ENCODE measurements around the gene KLF18. TPM values are rescaled to one million over a fixed set of nuclear protein-coding genes. Genes with fewer than 3 reads are reported as not detected.
"Not testable (repeated sequence)": the region's sequence is repeated elsewhere in the genome, so short reads cannot be mapped to it uniquely, and the experiment has no call there.

KLF18 gene
- polyA plus RNA-seq, 4 donors: not detected

DNA sequence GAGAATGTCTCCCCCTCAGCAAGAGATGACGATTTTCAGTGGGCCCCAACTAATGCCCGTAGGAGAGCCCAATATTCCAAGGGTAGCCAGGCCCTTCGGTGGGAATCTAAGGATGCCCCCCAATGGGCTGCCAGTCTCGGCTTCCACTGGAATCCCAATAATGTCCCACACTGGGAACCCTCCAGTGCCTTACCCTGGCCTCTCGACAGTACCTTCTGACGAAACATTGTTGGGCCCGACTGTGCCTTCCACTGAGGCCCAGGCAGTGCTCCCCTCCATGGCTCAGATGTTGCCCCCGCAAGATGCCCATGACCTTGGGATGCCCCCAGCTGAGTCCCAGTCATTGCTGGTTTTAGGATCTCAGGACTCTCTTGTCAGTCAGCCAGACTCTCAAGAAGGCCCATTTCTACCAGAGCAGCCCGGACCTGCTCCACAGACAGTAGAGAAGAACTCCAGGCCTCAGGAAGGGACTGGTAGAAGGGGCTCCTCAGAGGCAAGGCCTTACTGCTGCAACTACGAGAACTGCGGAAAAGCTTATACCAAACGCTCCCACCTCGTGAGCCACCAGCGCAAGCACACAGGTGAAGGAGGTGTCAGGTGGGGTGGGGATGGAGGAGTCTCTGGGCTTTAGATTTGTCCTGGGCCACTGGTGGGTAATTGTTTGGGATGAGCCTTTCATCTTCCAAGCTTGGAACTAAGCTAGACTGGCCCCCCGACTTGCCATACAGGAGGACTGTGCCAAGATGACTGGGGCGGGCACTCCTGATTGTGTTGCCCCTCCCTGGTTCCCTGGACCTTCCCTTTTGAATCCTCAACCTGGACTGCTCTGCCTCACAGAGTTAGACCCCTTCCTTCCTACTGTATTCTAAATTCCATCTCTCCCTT lies 11.6 kb downstream of the KLF18 start:
- DNase-seq (ENCODE audit: low read depth in 4 of 4, low spot score in 3 of 4): no peak

DNA sequence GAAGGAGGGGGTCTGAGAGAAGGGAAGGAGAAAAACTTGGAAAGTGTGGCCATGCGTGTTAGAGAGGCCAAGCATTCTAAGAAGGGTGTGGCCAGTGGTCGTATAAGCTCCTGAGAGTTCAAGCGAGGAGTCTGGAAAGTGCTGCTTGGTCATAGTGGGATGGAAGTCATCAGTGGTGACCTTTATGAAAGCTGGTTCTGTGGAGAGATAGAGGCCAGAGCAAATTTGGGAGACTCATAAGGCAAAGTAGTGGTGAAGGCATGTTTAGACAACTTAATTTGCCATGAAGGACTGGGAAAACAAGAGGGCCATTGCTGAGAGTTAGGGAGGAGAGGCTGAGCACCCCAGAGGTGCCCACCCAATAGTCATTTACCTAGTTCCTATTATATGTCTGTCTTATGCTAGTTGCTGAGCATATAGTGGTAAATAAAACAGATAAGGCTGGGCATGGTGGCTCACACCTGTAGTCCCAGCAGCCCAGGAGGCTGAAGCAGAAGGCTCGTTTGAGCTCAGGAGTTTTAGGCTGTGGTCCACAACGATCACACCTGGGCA lies 21.0 kb downstream of the KLF18 start:
- DNase-seq (ENCODE audit: low read depth in 4 of 4, low spot score in 3 of 4): no peak

DNA sequence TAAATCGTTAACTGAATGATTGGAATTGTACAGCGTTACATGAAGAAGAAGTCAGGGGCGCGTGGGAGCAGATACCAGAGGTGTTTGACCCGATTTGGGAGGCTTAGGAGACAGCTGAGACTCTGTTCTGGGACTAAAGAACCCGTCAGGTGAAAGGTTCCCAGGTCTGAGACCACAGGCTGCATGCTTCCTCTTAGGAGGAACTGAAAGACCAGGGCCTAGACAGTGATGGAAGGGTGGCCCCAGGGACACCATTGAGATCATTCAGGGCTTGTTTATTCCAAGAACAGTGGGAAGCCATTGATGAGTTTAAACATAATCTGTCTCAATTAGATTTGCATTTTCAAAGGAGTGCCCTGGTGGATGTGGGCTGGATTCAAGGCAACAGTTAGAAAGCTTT lies 21.9 kb downstream of the KLF18 start:
- DNase-seq (ENCODE audit: low read depth in 4 of 4, low spot score in 3 of 4): no peak

DNA sequence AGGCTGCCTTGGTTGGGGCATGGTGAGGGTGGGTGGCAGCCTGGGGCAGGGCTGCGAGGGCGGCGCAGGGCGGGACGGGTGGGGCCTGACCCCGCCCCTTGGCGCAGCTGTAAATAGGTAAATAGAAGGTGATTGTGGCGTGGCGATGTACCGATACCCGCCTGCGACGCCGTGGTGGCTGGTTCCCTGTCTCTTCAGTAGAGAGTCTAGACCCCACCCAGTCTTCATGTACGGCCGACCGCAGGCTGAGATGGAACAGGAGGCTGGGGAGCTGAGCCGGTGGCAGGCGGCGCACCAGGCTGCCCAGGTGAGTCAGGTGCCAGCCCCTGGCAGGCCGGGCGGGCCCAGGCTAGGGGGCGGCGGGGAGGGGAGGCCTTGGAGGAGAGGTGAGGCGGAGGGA lies 22.7 kb downstream of the KLF18 start, which contains the start of gene KLF17:
KLF17 (plus strand) TSS at position 140 of the 400 bp plus-strand sequence; CDS start at position 227, 87 bp downstream.
- DNase-seq (ENCODE audit: low read depth in 4 of 4, low spot score in 3 of 4): no peak

DNA sequence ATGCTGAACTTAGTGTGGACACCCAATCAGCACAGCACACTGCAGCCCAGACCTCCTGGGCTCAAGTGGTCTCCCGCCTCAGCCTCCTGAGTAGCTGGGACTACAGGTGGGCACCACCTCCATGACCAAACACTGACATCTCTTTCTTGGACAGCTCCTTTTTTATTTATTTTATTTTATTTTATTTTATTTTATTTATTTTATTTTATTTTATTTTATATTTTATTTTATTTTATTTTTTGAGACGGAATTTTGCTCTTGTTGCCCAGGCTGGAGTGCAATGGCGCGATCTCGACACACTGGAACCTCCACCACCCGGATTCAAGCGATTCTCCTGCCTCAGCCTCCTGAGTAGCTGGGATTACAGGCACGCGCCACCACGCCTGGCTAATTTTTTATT lies 24.2 kb downstream of the KLF18 start:
- DNase-seq (ENCODE audit: low read depth in 4 of 4, low spot score in 3 of 4): not testable (repeated sequence)

DNA sequence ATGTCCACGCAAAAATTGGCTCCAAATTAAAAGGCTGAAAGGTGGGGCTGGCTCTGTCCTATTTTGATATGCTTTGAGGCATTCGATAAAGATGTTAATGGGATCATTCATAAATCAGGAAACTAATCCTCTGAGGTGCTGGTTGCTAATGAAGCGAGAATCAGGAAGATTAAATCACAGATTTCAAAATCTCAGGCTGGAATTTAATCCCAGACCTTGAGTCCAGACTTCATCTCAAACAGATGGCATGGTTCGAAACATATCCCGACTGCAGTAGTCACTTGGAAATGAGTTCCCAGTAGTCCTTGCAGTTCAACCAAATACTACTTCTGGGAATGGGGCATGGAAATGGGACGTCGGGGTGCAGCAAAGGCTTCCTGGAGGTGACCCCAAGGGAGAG lies 27.3 kb downstream of the KLF18 start:
- DNase-seq (ENCODE audit: low read depth in 4 of 4, low spot score in 3 of 4): no peak

DNA sequence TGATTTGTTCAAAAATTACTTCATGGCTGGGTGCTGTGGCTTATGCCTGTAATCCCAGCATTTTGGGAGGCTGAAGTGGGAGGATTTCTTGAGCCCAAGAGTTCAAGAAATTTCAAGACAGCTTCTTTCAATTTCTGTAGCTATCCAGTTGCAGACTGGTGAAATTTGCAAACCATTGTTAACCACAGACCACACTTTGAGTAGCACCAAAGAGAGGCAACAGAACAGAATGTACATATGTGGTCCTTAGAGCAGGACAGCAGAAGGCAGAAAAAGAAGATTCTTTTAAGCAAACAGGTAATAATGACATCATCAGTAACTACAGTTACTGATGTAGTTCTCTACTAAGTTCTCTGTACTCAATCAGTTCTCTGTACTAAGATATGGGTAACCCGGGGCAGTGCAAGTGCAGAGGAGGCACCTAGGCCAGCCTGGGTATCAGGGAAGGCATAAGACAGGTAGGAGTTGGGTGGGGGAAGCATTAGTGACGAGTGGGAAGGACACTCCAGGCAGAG lies 28.3 kb downstream of the KLF18 start:
- DNase-seq (ENCODE audit: low read depth in 4 of 4, low spot score in 3 of 4): no peak

DNA sequence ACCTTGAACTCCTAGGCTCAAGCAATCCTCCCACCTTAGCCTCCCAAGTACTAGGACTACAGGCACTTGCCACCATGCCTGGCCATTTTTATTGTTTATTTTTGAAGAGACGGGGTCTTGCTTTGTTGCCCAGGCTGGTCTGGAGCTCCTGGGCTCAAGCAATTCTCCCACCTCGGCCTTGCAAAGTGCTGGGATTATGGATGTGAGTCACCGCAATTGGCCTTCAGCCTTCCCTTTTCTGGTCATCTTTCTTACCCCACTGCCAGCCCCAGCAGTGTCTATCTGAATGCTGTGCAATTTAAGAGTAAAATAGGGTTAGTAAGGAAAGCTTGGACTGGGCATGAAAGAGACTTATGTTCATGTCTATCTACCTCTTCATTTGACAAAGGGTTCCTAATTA lies 28.9 kb downstream of the KLF18 start:
- DNase-seq (ENCODE audit: low read depth in 4 of 4, low spot score in 3 of 4): no peak

DNA sequence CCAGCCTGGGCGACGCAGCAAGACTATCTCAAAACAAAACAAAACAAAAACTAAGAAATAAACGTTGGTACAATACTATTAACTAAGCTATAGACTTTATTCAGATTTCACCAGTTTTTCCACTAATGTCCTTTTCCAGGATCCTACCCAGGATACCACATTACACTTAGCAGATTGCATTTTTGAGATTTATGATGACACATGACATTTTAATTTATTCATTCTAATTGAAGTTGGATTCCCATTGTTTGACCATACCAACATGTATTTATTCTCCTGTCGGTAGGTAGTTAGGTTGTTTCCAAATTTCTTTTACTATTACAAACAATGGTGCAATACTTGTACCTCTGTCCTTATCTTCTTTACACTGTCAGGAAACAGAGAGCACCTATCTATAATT lies 29.6 kb downstream of the KLF18 start:
- DNase-seq (ENCODE audit: low read depth in 4 of 4, low spot score in 3 of 4): no peak

DNA sequence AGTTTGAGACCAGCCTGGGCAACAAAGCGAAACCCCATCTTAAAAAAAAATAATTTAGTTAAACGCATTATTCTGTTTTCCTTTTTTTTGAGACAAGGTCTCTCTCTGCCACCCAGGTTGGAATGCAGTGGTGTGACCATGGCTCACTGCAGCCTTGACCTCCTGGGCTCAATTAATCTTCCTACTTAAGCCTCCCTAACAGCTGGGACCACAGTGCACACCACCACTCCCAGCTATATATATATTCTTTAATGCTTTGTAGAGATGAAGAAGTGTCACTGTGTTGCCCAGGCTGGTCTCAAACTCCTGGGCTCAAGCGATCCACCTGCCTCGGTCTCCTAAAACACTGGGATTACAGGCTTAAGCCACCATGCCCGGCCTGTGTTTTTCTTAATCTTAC lies 30.5 kb downstream of the KLF18 start:
- no peak for DNase-seq (ENCODE audit: low read depth in 4 of 4, low spot score in 3 of 4)

DNA sequence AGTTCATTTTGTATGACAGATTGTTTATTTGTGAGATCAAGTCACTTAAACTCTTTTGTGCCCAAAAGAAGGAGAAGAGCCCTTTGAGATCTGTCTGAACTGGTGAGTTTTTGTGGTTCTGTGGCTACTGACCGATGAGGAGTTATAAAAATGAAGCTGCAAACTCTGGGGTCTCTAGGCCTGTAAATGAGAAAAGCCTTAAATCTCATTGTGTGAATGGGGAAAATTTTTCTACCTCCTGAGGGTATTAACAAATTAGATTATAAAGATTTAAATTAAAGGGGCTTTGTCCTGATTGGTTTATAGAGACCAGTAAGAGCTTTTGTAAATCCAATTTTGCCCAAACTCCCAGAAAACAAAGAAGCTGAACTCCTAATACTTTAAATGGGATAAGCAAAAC lies 32.5 kb downstream of the KLF18 start:
- DNase-seq (ENCODE audit: low read depth in 4 of 4, low spot score in 3 of 4): no peak

DNA sequence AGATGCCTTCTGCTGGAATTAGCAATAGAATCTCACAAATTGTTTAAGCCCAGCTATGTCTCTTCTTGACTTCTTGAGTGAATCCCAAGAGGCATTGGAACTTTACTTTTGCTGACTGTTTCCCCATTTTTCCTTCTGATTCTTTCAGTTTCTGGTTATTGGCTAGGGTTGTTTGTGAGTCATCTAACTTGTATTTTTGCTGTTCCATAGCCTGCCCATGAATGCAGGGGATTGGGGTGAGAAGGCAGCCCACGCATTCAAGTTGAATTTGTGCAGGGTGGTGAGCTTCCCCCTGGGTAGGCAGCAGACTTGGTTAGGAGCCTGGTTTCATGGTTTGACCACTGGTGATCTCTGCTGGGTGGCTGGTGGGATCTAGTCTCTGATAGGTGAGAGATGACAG lies 33.2 kb downstream of the KLF18 start:
- DNase-seq (ENCODE audit: low read depth in 4 of 4, low spot score in 3 of 4): no peak

DNA sequence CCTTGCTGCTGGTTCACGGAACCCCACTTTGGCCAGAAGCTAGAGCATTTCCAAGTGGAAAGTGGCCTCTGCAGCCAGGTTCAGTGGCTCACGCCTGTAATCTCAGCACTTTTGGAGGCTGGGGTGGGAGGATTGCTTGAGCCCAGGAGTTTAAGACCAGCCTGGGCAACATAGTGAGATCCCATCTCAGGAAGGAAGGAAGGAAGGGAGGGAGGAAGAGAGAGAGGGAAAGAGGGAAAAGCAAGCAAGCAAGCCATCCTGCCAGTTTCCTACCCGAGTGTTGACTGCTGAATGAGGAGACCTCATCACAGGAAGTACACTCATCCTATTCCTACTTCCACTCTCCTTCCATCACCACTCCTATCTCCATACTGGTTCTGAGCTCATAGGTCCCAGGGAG lies 35.6 kb downstream of the KLF18 start:
- DNase-seq (ENCODE audit: low read depth in 4 of 4, low spot score in 3 of 4): no peak

DNA sequence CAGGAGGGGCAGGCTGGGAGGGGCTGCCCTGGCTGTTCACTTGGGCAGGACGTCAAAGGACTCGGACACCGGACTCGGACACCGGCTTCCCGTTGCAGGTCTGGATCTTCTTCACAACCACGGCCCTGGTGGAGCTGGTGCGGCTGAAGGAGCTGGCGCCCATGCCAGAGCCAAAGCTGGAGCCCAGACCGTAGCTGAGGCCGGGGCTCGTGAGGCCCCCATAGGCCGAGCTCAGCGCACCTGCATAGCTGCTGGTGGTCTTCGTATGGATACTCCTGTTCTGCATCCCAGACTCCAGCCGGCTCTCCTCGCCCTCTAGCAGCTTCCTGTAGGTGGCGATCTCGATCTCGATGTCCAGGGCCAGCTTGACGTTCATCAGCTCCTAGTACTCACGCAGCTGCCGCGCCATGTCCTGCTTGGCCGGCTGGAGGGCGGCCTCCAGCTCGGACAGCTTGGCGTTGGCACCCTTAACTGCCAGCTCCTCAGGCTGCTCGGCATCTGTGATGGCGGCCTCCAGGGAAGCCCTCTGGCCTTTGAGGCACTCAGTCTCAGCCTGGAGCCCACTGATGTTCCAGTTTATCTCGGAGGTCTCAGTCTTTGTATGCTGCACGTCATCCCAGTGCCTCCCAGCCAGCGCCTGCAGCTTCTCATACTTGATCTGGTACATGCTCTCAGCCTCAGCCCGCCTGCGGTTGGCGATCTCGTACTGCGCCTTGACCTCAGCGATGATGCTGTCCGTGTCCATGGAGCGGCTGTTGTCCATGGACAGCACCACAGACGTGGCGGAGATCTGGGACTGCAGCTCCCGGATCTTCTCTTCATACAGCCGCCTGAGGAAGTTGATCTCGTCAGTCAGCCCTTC lies 37.9 kb downstream of the KLF18 start:
- no peak for DNase-seq (ENCODE audit: low read depth in 4 of 4, low spot score in 3 of 4)

DNA sequence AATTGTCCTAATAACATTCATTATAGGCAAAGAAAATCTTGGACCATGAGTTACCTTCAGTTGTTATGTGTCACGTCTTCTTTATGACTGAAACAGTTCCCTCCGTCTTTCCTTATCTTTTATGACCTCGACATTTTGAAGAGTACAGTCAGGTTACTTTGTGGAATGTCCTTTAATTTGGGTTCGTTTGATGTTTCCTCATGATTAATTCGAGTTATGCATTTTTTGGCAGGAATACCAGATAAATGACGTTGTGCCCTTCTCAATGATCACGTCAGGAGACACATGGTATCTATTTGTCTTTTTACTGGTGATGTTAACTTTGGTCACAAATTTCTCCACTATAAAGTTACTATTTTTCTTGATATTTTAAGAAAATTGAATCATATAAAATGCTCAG lies 40.1 kb downstream of the KLF18 start:
- DNase-seq (ENCODE audit: low read depth in 4 of 4, low spot score in 3 of 4): no peak

DNA sequence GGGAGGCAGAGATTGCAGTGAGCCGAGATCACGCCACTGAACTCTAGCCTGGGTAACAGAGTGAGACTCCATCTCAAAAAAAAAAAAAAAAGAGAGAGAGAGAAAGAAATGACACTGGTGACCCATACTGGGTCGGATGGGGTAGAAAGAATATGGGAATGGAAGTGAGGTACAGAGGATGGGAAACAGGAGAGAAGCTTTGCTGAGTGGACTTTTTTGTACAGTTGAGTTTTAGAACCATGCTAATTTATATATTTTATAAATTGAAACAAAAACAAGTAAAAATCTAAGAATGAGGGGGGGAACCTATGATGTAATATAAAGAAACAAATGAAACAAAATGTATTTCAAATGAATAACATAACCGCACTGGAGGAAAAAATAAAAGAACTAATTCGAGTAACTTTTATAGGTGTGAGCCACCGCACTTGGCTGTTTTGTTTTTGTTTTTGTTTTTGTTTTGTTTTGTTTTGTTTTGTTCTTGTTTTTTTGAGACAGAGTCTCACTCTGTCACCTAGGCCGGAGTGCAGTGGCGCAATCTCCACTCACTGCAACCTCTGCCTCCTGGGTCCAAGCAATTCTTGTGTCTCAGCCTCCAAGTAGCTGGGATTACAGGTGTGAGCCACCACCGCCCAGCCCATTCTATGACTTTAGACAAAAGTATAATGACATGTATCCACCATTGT lies 41.1 kb downstream of the KLF18 start:
- DNase-seq (ENCODE audit: low read depth in 4 of 4, low spot score in 3 of 4): no peak

DNA sequence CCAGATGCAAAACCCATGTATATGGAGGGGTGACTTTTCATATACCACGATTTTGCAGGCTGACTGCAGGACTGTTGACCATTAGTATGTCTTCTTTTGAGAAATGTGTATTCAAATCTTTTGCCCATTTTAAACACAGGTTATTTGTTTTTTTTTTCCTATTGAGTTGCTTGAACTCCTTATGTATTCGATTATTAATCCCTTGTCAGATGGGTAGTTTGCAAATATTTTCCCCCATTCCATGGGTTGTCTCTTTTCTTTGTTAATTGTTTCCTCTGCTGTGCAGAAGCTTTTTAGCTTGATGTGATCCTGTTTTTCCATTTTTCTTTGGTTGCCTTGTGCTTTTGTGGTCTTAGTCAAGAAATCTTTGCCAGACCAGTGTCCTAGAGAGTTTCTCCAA lies 47.4 kb downstream of the KLF18 start:
- DNase-seq (ENCODE audit: low read depth in 4 of 4, low spot score in 3 of 4): no peak

DNA sequence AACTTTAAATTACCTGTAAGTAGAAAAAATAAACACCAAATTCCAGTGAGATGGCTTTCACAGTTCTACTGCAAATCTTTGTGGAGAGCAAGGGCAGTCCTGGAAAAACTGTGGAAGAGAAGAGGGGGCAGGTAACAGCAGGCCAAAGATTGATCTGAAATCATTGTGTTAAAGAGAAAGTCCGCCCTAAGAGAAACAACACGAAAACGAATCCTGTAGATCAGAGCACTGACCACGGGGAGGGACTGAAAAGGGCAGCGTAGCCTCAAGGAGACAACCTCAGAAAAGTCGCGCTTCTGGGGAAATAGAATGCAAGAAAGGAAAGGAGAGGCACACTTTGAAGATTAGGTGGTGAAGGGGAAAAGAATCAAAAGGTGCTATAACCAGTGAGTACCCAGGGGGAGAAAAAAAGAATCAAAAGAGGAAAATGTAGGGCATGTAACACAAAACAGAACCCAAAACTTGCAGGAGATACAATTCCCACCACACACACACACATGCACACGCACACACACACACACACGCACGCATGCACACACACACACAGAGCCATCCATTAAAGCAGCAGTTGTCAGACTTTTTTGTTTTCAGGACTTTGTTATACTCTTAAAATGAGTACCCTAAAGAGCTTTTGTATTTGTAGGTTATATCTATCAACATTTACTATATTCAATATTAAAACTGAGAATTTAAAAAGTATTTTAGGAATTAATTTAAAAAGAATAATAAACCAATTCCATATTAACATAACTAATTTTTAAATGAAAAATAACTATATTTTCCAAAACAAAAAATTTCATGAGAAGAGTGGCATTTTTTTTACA lies 50.8 kb downstream of the KLF18 start:
- no peak for DNase-seq (ENCODE audit: low read depth in 4 of 4, low spot score in 3 of 4)

DNA sequence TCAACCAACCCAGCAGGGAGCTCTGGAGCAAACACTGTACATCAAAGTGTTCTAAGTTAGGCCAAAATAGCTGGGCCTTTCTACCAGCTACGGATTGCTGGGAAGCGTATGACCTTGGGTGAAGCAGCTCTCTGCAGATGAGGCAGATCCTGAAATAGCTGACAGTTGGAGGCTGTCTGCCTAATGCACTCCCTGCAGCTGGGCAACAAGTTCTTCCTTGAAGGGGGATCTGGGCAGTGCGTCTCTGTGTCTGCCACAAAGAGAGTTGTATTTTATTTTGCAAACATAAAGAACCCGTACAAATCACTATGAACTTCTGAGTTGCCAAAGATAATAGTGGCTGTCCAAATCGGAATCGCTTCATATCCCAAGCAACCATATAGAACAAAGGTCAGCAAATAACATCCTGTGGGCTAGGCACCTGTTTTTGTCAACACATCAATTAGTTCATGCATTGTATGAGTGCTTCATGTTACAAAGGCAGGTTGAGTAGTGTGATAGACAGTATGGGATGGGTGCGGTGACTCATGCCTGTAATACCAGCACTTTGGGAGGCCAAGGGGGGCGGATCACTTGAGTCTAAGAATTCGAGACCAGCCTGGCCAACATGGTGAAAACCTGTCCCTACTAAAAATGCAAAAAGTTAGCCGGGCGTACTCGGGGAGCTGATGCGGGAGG lies 51.9 kb downstream of the KLF18 start:
- DNase-seq (ENCODE audit: low read depth in 4 of 4, low spot score in 3 of 4): no peak
